PFSK-1 (cell line): Measurements from ENCODE around the gene PP2D1.

Source experiments
- FOXP2 ChIP-seq: optimal IDR thresholded peaks from 2 replicates; pipeline ENCODE3; 2011; ENCODE audit warnings: borderline replicate concordance, control low read depth, inconsistent platforms; ENCODE audit not compliant: insufficient read depth; ENCODE audit errors: extremely low read length, extremely low read depth
- POLR2AphosphoS5 ChIP-seq: IDR thresholded peaks from 2 replicates; pipeline ENCODE4 v1.6.1; 2012; ENCODE audit warnings: low read depth, mild to moderate bottlenecking, control low read depth, low read length, moderate library complexity
- SIN3A ChIP-seq: IDR thresholded peaks from 2 replicates; pipeline ENCODE4 v1.6.1; 2012; ENCODE audit warnings: mild to moderate bottlenecking, low read length, moderate library complexity, borderline replicate concordance; ENCODE audit not compliant: insufficient read depth
- TAF1 ChIP-seq: IDR thresholded peaks from 2 replicates; pipeline ENCODE4 v1.6.1; 2012; ENCODE audit warnings: low read length, control low read depth, borderline replicate concordance; ENCODE audit not compliant: insufficient read depth
- TF ChIP-seq, protein P1 (sequence below), 2 experiments: IDR thresholded peaks; 2 replicates each; pipeline versions ENCODE4 v1.6.1 to v1.8.0; 2011 to 2012; ENCODE audit warnings: low read depth in 2 of 2, low read length in 2 of 2, control low read depth in 1 of 2, inconsistent platforms in 1 of 2, mild to moderate bottlenecking in 1 of 2, moderate library complexity in 1 of 2; ENCODE audit not compliant: insufficient read depth in 1 of 2

The PP2D1 gene

DNA sequence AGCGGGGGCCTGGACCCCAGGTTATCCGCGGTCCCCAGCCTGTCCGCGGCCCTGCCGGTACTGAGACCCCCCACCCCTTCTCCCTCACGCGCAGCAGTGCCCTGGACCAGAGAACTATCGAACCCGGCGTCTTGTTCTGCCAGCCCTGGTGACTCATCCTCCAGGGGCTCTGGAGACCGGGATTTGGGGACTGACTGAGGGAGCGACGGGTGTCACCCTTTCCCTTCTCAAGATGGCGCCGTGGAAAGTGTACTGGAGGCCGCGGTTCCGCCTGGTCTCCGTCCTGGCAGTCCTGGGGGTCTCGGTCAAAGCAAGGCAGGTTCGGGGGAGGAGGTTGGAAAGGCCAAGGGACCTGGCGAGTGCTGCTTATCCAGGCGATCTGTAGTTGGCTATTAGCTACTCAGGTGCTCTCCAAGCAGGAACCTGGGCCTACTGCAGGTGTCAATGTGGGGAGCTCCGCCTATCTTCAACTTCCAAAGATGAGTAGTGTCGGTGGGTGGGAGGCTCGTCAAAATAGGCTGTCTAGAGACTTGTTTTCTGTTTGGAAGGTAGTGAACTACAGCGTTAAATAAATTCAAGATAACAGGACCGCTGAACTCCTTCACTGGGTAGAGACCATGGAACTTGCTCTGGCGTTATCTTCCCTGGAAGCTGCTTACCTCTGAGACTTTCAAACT lies 64.4 kb downstream of the PP2D1 start:
- no peak; the same call in 1 of the 2 replicates for TF ChIP-seq POLR2AphosphoS5
- TF ChIP-seq TAF1, result no peak
- no peak for TF ChIP-seq SIN3A
- TF ChIP-seq FOXP2, result no peak
- TF ChIP-seq, protein P1, sequence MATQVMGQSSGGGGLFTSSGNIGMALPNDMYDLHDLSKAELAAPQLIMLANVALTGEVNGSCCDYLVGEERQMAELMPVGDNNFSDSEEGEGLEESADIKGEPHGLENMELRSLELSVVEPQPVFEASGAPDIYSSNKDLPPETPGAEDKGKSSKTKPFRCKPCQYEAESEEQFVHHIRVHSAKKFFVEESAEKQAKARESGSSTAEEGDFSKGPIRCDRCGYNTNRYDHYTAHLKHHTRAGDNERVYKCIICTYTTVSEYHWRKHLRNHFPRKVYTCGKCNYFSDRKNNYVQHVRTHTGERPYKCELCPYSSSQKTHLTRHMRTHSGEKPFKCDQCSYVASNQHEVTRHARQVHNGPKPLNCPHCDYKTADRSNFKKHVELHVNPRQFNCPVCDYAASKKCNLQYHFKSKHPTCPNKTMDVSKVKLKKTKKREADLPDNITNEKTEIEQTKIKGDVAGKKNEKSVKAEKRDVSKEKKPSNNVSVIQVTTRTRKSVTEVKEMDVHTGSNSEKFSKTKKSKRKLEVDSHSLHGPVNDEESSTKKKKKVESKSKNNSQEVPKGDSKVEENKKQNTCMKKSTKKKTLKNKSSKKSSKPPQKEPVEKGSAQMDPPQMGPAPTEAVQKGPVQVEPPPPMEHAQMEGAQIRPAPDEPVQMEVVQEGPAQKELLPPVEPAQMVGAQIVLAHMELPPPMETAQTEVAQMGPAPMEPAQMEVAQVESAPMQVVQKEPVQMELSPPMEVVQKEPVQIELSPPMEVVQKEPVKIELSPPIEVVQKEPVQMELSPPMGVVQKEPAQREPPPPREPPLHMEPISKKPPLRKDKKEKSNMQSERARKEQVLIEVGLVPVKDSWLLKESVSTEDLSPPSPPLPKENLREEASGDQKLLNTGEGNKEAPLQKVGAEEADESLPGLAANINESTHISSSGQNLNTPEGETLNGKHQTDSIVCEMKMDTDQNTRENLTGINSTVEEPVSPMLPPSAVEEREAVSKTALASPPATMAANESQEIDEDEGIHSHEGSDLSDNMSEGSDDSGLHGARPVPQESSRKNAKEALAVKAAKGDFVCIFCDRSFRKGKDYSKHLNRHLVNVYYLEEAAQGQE (IDR thresholded peaks at IDR 0.05; ENCODE audit: insufficient read depth in 1 of 2, low read depth in 2 of 2, low read length in 2 of 2), result no peak

DNA sequence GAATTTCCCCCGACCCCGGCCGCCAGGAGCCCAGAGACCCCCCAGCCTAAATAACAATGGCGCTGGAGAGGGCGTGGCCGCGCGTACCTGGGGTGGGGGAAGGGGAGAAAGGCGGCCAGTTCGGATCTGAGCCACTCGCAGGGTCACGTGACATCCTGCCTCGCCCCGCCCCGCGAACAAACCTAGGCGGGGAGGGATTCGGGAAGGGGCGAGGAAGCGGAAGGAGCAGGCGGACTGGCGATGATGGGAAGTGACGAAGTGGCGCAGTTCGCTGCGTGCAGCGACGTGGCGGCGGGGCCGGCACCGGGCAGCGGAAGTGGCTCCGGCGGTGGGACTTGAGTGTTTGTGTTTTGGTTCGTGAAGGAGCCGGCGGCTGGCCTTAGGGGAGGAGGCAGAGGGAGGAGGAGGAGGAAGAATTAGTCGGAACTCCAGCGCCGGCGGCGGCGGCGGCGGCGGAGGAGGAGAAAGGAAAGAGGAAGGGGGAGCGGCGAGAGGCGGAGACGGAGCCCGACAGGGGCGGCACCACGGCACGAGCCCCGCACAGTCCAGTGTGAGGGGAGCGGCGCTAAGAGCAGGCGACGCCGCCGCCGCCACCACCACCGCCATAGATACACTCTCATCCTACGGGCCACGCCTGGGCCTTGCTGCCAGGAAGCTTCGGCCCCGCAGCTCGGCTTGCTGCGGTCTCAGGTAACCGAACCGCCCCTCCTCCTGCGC lies 65.1 kb downstream of the PP2D1 start, which contains the start of gene RAB5A:
Gene RAB5A (plus strand): TSS at position 266 of the 717 bp plus-strand sequence. CDS start 3,802 bp downstream, outside the sequence.
- TF ChIP-seq, protein P1 (IDR thresholded peaks at IDR 0.05; ENCODE audit: insufficient read depth in 1 of 2, low read depth in 2 of 2, low read length in 2 of 2), result no peak
- TF ChIP-seq FOXP2 (peak; percentile 65), SIN3A (no peak), POLR2AphosphoS5 (peak; percentile 38; the same call in 1 of the 2 replicates), TAF1 (no peak)

DNA sequence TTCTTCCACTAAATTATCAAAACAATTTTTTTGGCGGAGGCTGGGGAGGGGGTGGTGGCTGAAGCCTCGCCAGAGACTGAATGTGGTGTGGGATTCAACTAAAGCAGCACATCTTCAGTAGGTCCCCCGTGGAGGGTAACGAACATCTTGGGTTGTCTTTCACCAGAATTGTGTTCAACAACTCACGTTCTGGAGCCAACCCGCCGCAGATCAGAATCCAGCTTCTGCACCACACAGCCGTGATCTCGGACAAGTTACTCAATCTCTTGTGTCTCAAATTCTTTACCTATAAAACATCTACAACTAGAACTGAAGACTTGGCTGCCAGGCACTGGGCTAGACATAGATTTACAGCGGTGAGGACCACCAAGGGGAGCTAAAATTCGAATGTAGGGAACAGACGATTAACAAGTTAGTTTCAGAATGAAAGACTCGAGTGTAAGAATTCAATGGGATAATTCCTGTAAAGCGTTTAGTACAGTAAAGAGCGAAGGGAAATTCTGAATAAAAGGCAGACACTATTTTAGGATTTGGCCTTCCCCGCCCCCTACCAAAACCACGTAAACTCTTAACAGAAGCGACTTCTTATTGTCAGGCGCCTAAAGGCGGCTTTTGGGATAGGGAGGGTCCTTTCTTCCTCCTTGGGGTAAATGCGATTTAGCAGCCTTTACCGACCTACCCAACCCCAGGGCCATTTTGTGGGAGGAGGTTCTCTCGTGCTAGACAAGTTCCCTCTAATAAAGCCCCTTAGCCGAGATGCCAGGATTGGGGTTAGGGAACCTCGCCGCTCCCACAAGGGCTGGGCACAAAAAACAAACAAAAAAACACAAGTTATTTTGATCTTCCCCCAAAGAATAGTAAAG lies 65.9 kb downstream of the PP2D1 start:
- TF ChIP-seq TAF1 (no peak), SIN3A (no peak), FOXP2 (no peak)

DNA sequence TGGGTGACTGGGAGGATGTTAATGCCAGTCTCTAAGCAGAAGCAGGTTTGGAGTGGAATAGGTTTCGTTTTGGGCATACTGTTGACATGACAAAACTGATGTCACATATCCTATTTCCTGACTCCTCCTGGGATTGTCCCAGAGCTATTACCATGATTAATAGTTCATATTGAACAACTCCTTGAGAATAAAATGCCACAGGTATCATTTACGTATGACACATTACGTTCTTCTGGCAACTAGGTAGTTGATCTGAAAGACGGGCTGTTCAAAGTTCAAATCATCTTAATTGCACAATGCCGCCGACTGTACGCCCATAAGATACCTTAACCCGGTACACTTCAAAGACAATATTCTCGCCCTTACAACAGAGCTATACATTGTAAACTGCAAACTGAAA lies 66.5 kb downstream of the PP2D1 start:
- TF ChIP-seq SIN3A (no peak), TAF1 (no peak), POLR2AphosphoS5 (no peak), FOXP2 (no peak)
- TF ChIP-seq, protein P1 (IDR thresholded peaks at IDR 0.05; ENCODE audit: insufficient read depth in 1 of 2, low read depth in 2 of 2, low read length in 2 of 2), result no peak

- TF ChIP-seq TAF1, result no peak
- no peak for TF ChIP-seq POLR2AphosphoS5
- no peak for TF ChIP-seq FOXP2
- TF ChIP-seq SIN3A, result no peak
- TF ChIP-seq, protein P1 (IDR thresholded peaks at IDR 0.05; ENCODE audit: insufficient read depth in 1 of 2, low read depth in 2 of 2, low read length in 2 of 2), result no peak
Observed at GRCh38 chr3:19940643-19941042, 71.4 kb downstream of the PP2D1 start.
